KG1 (cell line): ENCODE measurements around the gene SUGP1.

ENCODE experiments used
- DNase-seq: peaks from one replicate; lab custom pipeline; 2025; lab: John Stamatoyannopoulos, UW

The SUGP1 gene

DNA sequence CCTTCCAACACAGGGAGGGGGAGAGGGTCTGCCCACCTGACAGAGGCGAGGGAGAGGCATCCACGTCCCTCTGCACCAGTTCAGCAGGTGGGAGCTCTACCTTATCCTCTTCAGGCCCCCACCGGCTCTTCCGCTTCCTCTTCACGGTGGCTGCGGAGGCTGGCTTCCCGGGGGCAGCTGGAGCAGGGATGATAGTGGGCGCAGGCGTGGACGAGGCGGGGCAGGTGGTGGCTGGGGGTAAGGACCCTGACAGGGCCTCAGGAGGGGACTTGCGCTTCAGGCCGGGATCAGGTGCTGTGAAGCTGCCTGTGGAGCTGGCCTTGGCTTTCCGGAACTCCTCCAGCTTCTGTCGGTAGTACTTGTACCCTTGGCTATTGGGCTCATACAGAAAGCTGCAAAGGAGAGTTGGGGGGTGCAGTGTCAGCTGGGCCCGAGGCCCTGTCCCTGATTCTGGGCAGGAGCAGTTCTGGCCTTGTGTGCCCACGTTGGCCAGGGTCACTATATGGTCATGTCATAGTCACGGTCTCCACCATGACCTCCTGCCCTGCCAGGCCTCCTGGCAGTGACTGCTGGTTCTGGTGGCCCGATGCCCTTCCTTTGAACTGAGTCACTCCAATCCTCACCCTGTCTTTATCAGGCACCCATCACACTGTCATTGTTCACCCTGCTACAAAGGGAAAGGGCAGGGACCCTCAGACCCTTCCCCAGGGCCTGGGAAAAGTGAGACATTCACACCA lies 23.2 kb downstream of the SUGP1 start:
- no peak for DNase-seq

DNA sequence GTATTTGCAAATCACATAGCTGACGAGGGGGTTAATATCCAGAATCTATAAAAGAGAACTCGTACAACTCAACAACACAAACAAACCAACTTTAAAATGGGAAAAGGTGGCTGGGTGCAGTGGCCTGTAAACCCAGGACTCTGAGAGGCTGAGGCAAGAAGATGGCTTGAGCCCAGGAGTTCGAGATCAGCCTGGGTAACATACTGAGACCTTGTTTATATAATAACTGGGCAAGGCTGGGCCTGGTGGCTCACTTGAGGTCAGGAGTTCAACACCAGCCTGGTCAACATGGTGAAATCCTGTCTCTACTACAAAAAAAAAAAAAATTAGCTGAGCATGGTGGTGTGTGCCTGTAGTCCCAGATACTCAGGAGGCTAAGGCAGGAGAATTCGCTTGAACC lies 25.4 kb downstream of the SUGP1 start:
- DNase-seq = no peak

DNA sequence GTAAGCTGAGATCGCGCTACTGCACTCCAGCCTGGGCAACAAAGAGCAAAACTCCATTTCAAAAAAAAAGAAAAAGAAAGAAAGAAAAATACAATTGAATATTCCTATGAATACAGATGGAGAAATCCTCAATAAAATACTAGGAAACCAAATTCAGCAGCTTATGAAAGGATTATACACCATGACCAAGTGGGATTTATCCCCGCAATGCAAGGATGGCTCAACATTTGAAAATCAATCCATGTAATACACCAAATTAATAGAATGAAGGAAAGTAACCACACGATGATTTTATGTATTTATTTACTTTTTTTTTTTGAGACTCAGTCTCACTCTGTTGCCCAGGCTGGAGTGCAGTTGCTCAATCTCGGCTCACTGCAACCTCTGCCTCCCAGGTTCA lies 27.7 kb downstream of the SUGP1 start:
- no peak for DNase-seq

DNA sequence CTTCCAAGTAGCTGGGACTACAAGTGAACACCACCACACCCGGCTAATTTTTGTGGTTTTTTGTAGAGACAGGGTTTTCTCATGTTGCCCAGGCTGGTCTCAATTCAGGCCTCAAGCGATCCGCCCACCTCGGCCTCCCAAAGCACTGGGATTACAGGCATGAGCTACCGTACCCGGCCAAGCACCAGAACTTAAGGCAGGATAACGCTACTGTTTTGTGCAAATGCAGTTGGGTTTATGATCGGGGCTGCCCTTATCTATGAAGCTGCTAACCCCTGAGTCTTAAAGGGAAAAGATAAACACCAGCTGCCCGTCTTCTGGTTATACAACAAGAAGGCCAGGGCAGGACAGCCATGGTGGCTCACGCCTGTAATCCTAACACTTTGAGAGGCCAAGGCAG lies 34.6 kb downstream of the SUGP1 start:
- no peak for DNase-seq

DNA sequence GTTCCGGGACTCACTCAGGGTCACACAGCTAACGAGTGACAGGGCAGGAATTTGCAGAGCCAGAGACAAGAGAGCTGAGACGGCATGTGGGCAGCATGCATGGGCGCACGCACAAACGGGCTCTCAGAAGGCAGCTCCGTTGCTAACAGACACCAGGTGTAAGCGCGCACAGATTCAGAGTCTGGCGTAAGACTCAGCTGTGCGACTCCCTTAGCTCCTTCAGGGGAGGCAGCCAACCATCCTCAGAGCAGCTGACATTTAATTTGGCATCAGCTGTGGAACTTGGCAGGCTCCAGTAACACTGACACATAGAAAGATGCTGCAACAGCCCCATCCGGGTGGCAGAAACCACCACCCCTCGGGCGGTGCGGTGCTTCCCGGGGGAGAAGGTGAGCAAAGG lies 39.7 kb downstream of the SUGP1 start:
- no peak for DNase-seq

DNA sequence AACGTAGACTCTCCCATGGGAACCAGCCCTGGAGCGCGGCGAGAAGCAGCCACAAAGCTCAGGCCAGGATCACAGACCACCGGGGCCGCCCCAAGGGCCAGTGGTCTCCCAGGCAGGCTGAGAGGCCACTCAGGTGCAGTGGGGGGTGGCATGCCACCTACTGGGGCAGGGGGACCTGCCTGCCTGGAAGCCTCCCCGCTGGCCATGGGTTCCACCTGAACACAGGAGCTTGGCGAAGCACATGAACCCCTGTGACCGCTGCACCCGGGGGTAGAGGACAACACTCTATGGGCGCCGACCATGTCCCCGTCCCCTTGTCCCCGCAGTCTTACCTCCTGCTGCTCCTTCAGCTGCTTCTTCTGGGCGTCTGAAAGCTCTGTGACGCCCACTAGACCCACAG lies 40.5 kb downstream of the SUGP1 start:
- no peak for DNase-seq

DNA sequence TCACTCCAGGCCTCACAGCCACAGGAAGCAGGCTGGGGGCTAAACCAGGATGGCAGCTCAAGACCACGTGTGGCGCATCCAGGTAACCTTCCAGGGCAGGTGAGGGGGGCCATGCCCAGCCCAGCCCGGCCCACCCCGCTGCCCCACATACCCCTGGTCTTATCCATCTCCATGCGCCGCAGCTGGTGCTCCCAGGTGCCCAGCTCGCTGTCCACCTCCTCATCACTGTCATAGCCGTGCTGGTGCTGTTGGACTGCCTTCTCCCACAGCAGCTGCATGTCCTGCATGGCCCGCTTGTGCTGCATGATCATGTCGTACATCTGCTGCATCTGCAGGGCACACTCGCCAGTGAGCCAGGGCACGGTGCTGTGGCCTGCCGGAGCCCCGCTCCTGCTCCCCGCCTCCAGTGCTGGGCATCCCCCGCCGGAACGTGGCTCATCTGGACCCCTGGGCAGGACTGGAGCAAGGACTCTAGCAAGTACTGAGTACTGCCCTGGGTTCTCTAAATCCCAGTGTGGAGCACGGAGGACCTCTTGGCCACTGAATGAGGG lies 41.2 kb downstream of the SUGP1 start:
- DNase-seq = no peak

DNA sequence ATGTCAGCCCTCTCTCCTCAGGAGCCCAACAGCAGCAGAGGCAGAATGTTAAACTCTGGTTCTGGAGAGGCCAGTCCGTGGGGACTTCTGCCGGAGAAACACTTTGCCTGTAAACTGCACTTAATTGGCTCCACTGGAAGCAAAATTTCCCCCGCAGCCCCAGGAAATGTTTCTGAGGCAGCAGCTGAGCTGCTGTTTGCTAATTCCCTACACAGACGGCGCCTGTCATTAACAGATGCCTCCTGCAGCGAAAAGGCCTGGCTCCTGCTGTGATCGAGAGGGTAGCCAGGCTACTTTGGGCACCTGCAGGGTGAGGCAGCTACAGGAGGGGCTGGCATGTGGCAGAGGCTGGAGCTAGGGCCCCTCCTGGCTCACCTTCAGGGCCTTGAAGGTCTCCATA lies 42.0 kb downstream of the SUGP1 start:
- no peak for DNase-seq

DNA sequence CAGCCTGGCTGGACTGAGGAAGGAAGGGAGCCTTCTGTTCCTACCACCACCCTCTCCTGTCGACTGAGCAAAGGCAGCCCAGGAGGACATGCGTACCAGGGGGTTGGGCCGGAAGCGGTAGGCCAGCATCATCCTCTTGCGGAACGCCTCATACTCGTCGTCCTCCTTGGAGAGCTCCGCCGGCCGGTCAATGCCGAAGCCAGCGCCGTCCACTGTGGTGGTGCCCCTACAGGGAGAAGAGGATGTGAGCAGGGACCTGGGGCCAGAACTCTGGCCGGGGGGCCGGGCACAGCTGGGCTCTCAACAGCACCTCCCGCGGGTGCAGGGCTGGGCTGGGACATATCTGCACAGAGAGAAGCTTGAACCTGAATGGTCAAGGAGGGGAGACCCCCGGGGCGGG lies 43.5 kb downstream of the SUGP1 start:
- no peak for DNase-seq

DNA sequence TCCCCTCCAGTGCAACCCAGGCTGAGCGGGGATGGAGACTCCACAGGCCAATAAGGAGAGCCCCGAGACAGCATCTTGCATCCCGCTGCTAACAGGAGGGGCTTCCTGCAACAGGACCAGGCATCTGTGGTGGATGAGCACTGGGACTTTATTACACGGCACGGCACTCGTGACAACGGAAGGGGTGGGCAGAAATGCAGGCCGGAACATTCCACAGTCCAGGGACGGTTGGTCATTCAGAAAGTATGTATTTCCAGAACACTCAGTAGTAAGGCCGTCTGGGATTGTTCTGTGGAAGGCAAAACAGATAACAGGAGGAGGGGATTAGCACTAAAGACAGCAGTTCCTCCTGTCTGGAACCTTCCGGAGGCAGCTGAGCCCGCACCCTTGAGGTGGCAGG lies 43.9 kb downstream of the SUGP1 start:
- DNase-seq = no peak

DNA sequence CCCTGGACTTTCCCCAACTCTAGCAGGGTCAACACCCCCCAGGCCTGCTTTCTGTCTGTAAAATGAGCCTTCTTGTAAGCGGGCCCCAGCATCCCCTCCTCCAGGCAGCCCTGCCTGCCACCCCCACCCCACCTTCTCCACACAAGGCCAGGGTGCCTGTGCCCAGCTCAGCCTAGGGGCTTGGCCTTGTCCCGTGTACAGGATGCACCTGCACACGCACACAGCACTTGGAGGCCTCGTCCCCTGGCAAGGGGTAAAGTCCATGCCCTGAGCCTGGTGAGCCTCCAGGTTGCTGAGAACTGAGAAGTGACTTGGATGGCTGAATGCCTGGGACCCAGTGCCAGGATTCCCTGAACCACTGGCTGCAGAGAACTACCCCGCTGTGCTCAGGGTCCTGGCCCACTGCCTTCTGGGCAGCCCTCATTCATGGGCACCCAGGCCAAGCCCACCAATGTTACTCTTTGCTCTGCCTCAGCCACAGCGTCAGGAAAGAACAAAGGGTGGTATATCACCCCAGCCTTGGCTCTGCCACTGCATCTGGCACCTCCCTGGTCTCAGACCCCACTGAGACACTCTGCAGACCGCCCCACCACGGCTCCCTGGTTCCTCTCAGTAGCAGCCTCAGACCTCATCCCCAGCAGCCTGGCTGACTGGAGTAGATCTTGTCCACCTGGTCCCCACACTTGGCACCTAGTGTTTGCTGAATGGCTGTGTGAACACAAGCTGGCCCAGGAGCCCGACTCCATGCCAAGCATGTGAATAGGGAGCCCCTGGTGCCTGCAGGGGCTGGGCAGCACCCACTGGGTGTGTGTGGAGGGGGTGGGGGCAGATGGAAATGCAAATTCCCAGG lies 45.4 kb downstream of the SUGP1 start:
- DNase-seq = no peak

DNA sequence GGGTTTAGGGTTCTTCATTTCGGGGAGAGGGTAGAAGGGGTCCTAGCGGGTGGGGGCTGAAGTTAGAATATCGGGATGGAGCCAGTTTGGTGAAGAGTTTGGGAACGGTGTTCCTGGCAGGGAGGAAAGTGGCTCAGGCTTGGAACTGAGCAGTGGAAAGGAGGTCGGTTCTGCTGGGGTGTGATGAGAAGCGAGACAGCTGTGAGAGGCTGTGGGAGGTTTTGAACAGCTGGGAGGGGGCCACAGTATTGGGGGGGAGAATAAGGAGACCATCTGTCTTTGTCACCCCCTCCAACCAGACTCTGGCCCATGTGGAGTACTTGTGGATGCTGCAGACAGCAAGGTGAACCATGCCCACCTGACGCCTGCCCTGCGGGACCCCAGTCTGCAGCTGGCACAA lies 46.2 kb downstream of the SUGP1 start:
- DNase-seq = no peak

DNA sequence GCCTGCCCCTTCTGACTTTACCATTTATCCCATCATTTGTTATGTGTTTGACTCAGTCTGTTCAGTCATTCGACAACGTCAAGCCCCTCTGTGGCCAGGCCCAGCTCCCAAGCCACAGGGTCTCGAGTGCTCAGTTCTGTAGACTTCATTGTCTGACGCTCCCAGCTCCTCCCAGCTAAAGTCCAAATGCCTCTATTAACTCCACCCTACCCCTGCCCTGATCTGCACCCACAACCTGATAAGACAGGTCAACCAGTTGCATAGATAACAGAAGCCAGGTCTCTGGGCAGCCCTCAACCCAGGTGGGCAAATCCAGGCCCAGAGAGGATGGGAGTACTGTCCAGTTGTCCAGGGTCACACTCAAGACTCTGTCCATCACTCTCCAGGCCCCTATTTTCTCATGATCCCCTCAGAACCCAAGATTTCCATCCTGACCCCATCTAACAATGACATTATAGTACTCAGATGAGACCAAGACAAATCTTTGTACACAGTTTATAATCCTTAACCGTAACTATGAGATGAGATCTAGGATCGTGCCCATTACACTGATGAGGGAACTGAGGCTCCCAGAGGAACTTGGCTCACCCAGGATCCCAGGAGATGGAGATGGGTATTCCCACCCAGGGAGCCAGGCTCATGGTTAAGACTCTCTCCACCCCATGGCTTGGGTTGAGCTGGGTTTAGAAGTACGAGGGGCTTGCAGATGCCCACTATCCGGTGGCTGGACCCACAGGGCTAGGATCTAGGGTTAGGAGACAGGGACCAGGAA lies 48.3 kb downstream of the SUGP1 start:
- no peak for DNase-seq

DNA sequence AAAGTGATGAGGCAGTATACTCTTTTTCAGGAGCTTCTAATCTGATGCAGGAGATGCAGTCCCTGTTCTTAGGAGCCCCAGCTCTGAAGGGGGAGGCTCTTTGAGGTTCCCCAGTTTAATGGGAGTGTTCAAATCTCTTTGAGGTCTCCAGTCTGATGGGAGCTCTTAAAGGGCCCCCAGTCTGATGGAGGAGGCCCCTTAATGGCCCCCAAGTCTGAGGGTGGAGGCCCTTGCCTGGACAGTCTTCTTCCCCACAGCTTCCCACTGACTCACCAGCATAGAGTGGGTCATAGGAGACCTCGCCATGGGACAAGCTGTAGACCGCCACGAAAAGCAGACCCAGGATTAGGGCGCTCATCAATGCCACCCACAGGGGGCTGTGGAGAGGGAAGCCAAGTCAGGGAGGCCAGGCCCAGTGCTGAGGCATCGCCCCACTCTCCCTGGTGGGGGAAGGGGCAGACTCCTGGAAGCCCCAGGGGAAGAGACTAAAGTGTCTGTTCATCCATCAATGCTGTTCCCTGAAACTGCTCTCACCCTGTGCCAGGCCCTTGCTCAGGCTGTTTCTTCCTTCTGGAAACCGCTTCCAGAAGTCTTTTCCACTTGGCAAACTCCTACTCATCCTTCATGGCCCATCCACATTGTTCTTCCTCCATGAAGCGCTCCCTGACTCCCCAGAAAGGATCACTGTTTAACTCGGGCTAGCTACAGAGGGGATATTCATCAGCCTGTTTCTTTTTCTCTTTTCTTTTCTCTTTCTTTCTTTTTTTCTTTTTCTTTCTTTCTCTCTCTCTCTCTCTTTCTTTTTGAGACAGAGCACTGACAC lies 49.3 kb downstream of the SUGP1 start:
- DNase-seq = no peak

DNA sequence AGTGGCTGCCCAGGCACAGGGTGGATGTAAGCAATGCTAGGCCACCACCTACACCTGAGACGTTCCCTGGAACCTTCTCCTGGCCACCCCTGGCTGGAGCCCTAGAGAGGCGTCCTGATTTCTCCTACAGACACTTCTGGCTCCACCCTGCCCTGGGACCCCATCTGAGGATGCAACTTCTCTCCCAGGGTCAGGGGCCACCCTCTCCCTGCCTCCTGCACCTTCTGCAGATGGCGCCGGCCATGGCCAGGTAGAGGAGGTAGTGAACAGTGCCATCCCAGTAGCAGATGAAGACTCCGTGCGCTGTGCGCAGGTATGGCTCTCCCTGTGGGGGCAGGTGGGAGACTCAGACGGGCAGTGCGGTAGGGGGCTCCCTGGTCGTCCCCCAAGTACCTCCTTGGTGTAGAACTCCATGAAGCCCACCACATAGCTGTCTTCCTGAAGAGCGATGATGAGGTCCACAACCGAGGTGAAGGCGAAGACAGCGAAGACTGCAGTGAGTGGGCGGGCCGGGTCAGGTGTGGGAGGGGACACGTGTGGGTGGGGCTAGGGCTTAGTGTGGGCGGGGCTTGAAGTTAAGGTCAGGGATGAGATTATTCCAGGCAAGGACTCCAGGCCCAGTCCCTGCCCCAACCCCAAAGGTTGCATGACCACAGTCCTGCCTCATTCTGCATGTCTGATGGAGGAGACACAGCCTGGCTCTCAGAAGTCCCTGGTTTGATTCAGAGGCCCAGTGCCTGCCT lies 50.2 kb downstream of the SUGP1 start:
- no peak for DNase-seq

DNA sequence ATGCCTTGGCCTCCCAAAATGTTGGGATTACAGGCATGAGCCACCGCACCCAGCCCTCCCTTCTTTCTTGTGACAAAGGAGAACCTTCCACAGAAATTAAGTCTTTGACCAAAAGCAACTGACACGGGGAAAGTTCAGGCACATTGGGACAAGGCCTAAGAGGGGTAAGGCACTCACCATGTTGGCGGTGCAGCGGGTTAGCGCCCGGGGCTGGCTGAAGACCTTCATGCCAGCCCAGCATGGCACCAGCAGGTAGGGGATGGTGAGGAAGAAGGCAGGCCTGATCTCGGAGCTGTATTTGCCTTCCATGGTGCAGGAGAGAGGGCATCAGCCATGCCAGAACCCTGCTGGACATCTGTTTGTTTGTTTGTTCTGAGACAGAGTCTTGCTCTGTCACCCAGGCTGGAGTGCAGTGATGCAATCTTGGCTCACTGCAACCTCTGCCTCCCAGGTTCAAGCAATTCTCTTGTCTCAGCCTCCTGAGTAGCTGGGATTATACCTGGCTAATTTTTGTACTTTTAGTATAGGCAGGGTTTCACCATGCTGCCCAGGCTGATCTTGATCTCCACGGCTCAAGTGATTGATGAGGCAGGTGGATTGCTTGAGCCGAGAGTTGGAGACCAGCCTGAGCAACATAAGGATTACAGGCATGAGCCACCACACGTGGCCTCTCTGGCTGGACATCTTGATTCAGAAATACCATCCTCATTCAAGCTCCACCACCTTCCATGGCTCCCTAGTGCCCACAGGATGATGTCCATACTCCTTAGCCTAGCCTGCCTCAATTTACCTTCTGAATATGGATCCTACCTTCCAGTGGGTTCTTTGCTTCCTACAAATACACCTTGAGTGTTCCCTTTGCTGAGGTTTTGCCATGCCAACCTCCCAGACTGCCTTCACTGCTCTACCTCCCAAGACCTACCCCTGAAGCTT lies 51.6 kb downstream of the SUGP1 start:
- DNase-seq = no peak

DNA sequence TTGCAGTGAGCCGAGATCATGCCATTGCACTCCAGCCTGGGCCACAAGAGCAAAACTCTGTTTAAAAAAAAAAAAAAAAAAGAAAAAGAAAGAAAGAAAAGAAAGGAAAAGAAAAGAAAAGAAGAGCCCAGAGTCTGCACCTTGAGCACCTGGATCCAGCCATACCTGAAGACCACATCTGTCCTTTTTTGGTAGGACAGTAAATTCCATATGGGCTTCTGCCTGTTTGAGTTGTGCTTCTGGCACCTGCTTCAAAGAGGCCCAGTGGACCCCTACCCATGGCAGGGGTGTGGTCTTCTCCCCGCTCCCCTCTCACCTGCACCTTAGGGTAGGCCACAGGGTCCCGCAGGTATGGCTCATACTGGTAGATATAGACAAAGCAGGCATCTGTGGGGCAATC lies 53.0 kb downstream of the SUGP1 start:
- no peak for DNase-seq

DNA sequence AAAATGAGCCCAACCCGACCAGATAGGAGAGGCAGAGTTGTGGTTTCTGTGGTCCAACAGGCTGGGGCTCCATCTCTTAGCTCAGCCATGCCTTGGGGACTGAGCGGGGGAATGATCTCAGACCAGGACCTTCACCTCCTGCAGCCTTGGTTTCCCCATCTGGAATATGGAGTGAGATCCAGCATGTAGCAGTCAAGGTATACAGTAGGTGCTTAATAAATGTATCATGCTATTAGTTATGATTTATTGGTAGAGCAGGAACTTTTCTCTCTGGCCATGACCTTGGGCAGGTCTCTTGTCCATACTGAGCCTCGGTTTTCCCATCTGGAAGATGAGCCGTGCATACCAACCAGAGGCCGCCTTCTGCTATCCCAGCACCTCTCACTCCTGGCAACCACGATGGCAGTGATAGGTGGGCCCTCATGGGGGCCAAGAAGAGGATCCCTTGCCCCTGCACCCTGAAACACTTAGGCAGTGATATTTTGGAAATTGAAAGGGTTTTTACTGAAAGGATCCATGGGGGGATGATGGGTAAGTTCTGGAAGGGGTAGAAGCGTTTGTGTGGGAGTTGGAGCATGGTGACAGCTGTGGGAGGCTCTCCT lies 56.3 kb downstream of the SUGP1 start:
- no peak for DNase-seq
